ENCODE measurements around the gene ATP2C2. TPM values are rescaled to one million over a fixed set of nuclear protein-coding genes. Genes with fewer than 3 reads are reported as not detected.

The ATP2C2 gene
- total RNA-seq, 1 donor from 2014 or later = not detected

DNA sequence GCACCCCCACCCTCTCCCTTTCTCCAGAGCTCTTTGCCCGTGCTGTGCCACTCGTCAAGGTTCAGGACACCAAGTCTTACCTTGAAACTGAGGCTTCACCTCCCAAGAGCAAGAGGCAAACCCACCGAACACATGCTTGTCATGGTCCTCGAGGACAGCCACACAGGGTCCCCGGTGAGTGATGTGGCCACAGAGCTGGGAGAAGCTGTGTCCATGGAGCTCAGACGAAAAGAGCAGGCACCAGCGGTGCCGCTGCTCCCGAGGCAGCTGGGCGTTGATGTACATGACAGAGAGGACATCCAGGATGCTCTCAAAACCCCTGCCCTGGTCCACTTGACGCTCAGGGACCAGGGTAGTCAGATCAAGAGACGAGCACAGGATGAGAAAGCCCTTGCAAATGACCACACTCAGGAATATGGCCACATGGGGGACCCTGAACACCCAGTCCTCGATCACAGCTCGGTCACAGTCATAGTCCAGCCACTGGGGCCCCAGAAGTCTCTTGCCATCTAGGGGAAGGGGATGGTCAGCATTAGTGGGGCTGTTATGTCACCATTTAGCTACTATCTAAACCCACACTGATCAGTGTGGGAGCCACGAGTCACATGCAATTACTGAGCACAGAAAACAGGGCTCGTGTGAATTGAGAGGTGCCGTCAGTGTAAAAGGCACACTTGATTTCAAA, 118.4 kb downstream of the ATP2C2 start:
- Histone ChIP-seq H3K4me1 (ENCODE audit: control insufficient read depth in 3 of 3, insufficient read depth in 3 of 3, low read length in 3 of 3) (peaks cover 0 to 5% (median 0%) of the 10 kb centered on the region in 3 donors), H3K9ac (ENCODE audit: low read depth in 1 of 3, low read length in 3 of 3) (no peak overlapping the region), H3K27me3 (ENCODE audit: control insufficient read depth in 3 of 3, insufficient read depth in 3 of 3, low read length in 3 of 3) (no peaks in the 10 kb centered on the region), H3K9me3 (ENCODE audit: control insufficient read depth in 3 of 3, low read length in 3 of 3) (no peaks in the 10 kb centered on the region), H3K36me3 (ENCODE audit: control insufficient read depth in 3 of 3, insufficient read depth in 3 of 3, low read length in 3 of 3) (peaks cover 26 to 30% (median 30%) of the 10 kb centered on the region in 3 donors), H3K4me3 (ENCODE audit: low read length in 3 of 3) (no peak overlapping the region), H3K27ac (ENCODE audit: low read depth, low read length) (no peak overlapping the region)

- no peak overlapping the region for H3K9ac ChIP-seq (ENCODE audit: low read depth in 1 of 3, low read length in 3 of 3)
- H3K36me3 ChIP-seq (ENCODE audit: control insufficient read depth in 3 of 3, insufficient read depth in 3 of 3, low read length in 3 of 3) = peaks cover 22 to 30% (median 25%) of the 10 kb centered on the region in 3 donors
- H3K4me1 ChIP-seq (ENCODE audit: control insufficient read depth in 3 of 3, insufficient read depth in 3 of 3, low read length in 3 of 3) = peaks cover 0 to 5% (median 0%) of the 10 kb centered on the region in 3 donors
- H3K27ac ChIP-seq (ENCODE audit: low read depth, low read length) = no peak overlapping the region
- no peaks in the 10 kb centered on the region for H3K9me3 ChIP-seq (ENCODE audit: control insufficient read depth in 3 of 3, low read length in 3 of 3)
- no peak overlapping the region for H3K4me3 ChIP-seq (ENCODE audit: low read length in 3 of 3)
- no peaks in the 10 kb centered on the region for H3K27me3 ChIP-seq (ENCODE audit: control insufficient read depth in 3 of 3, insufficient read depth in 3 of 3, low read length in 3 of 3)
Observed at GRCh38 chr16:84487358-84487757, 119.0 kb downstream of the ATP2C2 start.

DNA sequence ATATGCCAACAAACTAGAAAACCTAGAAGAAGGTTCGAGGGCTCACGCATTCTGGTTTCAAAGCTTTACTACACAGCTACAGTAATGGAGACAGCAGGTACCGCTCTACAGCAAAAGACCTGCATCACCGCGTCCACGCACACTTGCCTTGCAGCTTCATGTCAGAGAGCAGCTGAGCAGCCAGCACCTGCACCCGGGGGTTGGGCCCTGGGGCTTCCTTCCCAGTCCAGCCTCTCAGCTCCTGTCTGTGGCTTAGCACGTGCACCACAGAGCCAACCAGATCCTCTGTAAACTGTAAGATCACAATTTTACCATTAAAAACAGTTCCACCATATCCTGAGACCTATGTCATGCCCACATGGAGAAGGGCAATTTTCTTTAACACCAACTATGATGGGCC, 120.8 kb downstream of the ATP2C2 start:
- H3K9ac ChIP-seq (ENCODE audit: low read depth in 1 of 3, low read length in 3 of 3) = no peak overlapping the region
- H3K27me3 ChIP-seq (ENCODE audit: control insufficient read depth in 3 of 3, insufficient read depth in 3 of 3, low read length in 3 of 3) = no peaks in the 10 kb centered on the region
- H3K9me3 ChIP-seq (ENCODE audit: control insufficient read depth in 3 of 3, low read length in 3 of 3) = no peaks in the 10 kb centered on the region
- no peak overlapping the region for H3K27ac ChIP-seq (ENCODE audit: low read depth, low read length)
- no peaks in the 10 kb centered on the region for H3K4me1 ChIP-seq (ENCODE audit: control insufficient read depth in 3 of 3, insufficient read depth in 3 of 3, low read length in 3 of 3)
- no peak overlapping the region for H3K4me3 ChIP-seq (ENCODE audit: low read length in 3 of 3)
- H3K36me3 ChIP-seq (ENCODE audit: control insufficient read depth in 3 of 3, insufficient read depth in 3 of 3, low read length in 3 of 3) = peaks cover 20 to 43% (median 33%) of the 10 kb centered on the region in 3 donors

GRCh38 chr16:84495506-84495905, 127.2 kb downstream of the ATP2C2 start:
- Histone ChIP-seq H3K4me3 (ENCODE audit: low read length in 3 of 3) (no peak overlapping the region), H3K27me3 (ENCODE audit: control insufficient read depth in 3 of 3, insufficient read depth in 3 of 3, low read length in 3 of 3) (no peaks in the 10 kb centered on the region), H3K9me3 (ENCODE audit: control insufficient read depth in 3 of 3, low read length in 3 of 3) (no peaks in the 10 kb centered on the region), H3K27ac (ENCODE audit: low read depth, low read length) (no peak overlapping the region), H3K4me1 (ENCODE audit: control insufficient read depth in 3 of 3, insufficient read depth in 3 of 3, low read length in 3 of 3) (no peaks in the 10 kb centered on the region), H3K36me3 (ENCODE audit: control insufficient read depth in 3 of 3, insufficient read depth in 3 of 3, low read length in 3 of 3) (peaks cover 17 to 43% (median 42%) of the 10 kb centered on the region in 3 donors), H3K9ac (ENCODE audit: low read depth in 1 of 3, low read length in 3 of 3) (no peak overlapping the region)

GRCh38 chr16:84496991-84497390, 128.7 kb downstream of the ATP2C2 start:
- H3K27ac ChIP-seq (ENCODE audit: low read depth, low read length) = no peak overlapping the region
- H3K4me1 ChIP-seq (ENCODE audit: control insufficient read depth in 3 of 3, insufficient read depth in 3 of 3, low read length in 3 of 3) = no peaks in the 10 kb centered on the region
- no peak overlapping the region for H3K4me3 ChIP-seq (ENCODE audit: low read length in 3 of 3)
- no peak overlapping the region for H3K9ac ChIP-seq (ENCODE audit: low read depth in 1 of 3, low read length in 3 of 3)
- peaks cover 17 to 43% (median 42%) of the 10 kb centered on the region in 3 donors for H3K36me3 ChIP-seq (ENCODE audit: control insufficient read depth in 3 of 3, insufficient read depth in 3 of 3, low read length in 3 of 3)
- H3K9me3 ChIP-seq (ENCODE audit: control insufficient read depth in 3 of 3, low read length in 3 of 3) = no peaks in the 10 kb centered on the region
- no peaks in the 10 kb centered on the region for H3K27me3 ChIP-seq (ENCODE audit: control insufficient read depth in 3 of 3, insufficient read depth in 3 of 3, low read length in 3 of 3)

GRCh38 chr16:84497418-84498222, 129.3 kb downstream of the ATP2C2 start:
- Histone ChIP-seq H3K36me3 (ENCODE audit: control insufficient read depth in 3 of 3, insufficient read depth in 3 of 3, low read length in 3 of 3) (peaks cover 17 to 43% (median 42%) of the 10 kb centered on the region in 3 donors), H3K27me3 (ENCODE audit: control insufficient read depth in 3 of 3, insufficient read depth in 3 of 3, low read length in 3 of 3) (no peaks in the 10 kb centered on the region), H3K9ac (ENCODE audit: low read depth in 1 of 3, low read length in 3 of 3) (no peak overlapping the region), H3K4me1 (ENCODE audit: control insufficient read depth in 3 of 3, insufficient read depth in 3 of 3, low read length in 3 of 3) (no peaks in the 10 kb centered on the region), H3K9me3 (ENCODE audit: control insufficient read depth in 3 of 3, low read length in 3 of 3) (no peaks in the 10 kb centered on the region), H3K4me3 (ENCODE audit: low read length in 3 of 3) (no peak overlapping the region), H3K27ac (ENCODE audit: low read depth, low read length) (no peak overlapping the region)

GRCh38 chr16:84498223-84498610, 129.9 kb downstream of the ATP2C2 start:
- Histone ChIP-seq H3K36me3 (ENCODE audit: control insufficient read depth in 3 of 3, insufficient read depth in 3 of 3, low read length in 3 of 3) (peaks cover 17 to 38% (median 37%) of the 10 kb centered on the region in 3 donors), H3K4me3 (ENCODE audit: low read length in 3 of 3) (no peak overlapping the region), H3K27me3 (ENCODE audit: control insufficient read depth in 3 of 3, insufficient read depth in 3 of 3, low read length in 3 of 3) (no peaks in the 10 kb centered on the region)

DNA sequence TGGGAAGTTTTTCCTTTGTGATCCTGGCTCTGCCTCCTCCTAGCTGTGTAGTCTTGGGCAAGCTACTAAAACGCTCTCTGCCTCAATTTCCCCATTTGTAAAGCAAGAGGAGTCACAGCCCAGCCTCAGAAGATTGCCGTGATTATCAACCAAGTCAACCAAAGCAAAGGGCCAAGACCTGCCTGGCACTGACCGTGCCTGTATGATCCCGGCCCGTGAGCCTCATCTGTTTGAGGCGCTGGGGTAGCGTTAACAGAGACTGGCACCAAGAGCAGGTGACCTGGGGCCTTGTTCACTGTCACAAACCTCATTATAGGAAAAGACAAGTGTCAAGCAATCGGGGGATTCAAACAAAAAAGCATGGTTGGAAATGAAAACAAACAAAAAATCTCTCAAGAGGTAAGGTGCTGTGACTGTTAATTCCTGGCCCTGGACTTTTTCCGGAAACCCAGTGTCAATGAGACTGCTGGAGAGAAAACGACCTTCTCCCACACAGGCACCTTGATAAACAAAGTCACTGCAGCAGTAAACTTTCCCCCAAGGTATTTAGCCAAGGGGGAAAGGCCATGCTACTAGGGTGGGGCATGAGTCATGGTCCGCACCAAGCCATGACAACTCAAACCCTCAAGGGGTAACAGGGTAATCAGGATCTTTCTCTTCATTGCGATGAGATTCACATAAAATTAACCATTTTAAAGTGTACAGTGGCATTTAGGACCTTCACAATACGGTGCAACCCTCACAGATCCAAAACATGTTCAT, 130.7 kb downstream of the ATP2C2 start:
- Histone ChIP-seq H3K36me3 (ENCODE audit: control insufficient read depth in 3 of 3, insufficient read depth in 3 of 3, low read length in 3 of 3) (peaks cover 17 to 31% (median 29%) of the 10 kb centered on the region in 3 donors), H3K4me1 (ENCODE audit: control insufficient read depth in 3 of 3, insufficient read depth in 3 of 3, low read length in 3 of 3) (peaks cover 6 to 9% (median 8%) of the 10 kb centered on the region in 3 donors), H3K27me3 (ENCODE audit: control insufficient read depth in 3 of 3, insufficient read depth in 3 of 3, low read length in 3 of 3) (no peaks in the 10 kb centered on the region), H3K9me3 (ENCODE audit: control insufficient read depth in 3 of 3, low read length in 3 of 3) (no peaks in the 10 kb centered on the region), H3K4me3 (ENCODE audit: low read length in 3 of 3) (no peak overlapping the region), H3K9ac (ENCODE audit: low read depth in 1 of 3, low read length in 3 of 3) (no peak overlapping the region), H3K27ac (ENCODE audit: low read depth, low read length) (no peak overlapping the region)

More at GRCh38 chr16:84498223-84498610, 129.9 kb downstream of the ATP2C2 start:
- Histone ChIP-seq H3K9me3 (ENCODE audit: control insufficient read depth in 3 of 3, low read length in 3 of 3) (no peaks in the 10 kb centered on the region), H3K27ac (ENCODE audit: low read depth, low read length) (no peak overlapping the region), H3K4me1 (ENCODE audit: control insufficient read depth in 3 of 3, insufficient read depth in 3 of 3, low read length in 3 of 3) (peaks cover 0 to under 1% (median 0%) of the 10 kb centered on the region in 3 donors), H3K9ac (ENCODE audit: low read depth in 1 of 3, low read length in 3 of 3) (no peak overlapping the region)

GRCh38 chr16:84499638-84500037, 131.3 kb downstream of the ATP2C2 start:
- Histone ChIP-seq H3K4me3 (ENCODE audit: low read length in 3 of 3) (no peak overlapping the region), H3K27ac (ENCODE audit: low read depth, low read length) (no peak overlapping the region), H3K36me3 (ENCODE audit: control insufficient read depth in 3 of 3, insufficient read depth in 3 of 3, low read length in 3 of 3) (peaks cover 15 to 27% (median 24%) of the 10 kb centered on the region in 3 donors), H3K9ac (ENCODE audit: low read depth in 1 of 3, low read length in 3 of 3) (no peak overlapping the region), H3K9me3 (ENCODE audit: control insufficient read depth in 3 of 3, low read length in 3 of 3) (no peaks in the 10 kb centered on the region), H3K27me3 (ENCODE audit: control insufficient read depth in 3 of 3, insufficient read depth in 3 of 3, low read length in 3 of 3) (no peaks in the 10 kb centered on the region), H3K4me1 (ENCODE audit: control insufficient read depth in 3 of 3, insufficient read depth in 3 of 3, low read length in 3 of 3) (peaks cover 7 to 9% (median 9%) of the 10 kb centered on the region in 3 donors)
